CD4-positive, alpha-beta T cell (primary cell): ENCODE data around the gene LDHB. TPM values are rescaled to one million over a fixed set of nuclear protein-coding genes. Genes with fewer than 3 reads are reported as not detected.

Experiments
- ATAC-seq: fragments of 200-7000 bp; cut with Tn5 transposase; one replicate; pipeline ENCODE4 v1.10.0; 2022; ENCODE audit warnings: mild to moderate bottlenecking; ENCODE audit not compliant: poor library complexity
- CTCF ChIA-PET: fragments of 350-600 bp; sonication (Branson Sonifier 250); formaldehyde crosslinking; loops from one replicate; lab custom pipeline; 2021; ENCODE audit warnings: antibody characterized with exemption, inconsistent platforms; lab: Charles Lee
- POLR2A ChIA-PET: fragments of 350-600 bp; sonication (Branson Sonifier 250); formaldehyde crosslinking; loops from one replicate; lab custom pipeline; 2021; ENCODE audit warnings: antibody characterized with exemption, inconsistent platforms; lab: Charles Lee
- DNase-seq, 14 experiments: peaks; one replicate each; pipeline ENCODE4 v3.0.0-alpha.2; 2013 to 2020; ENCODE audit warnings: mixed read lengths in 2 of 14
- H3K27ac ChIP-seq, 2 donors: one replicate each; pipeline versions ENCODE4 v1.5.1 to v1.7.0; 2013; ENCODE audit warnings: low read length in 2 of 2, low read depth in 1 of 2, mild to moderate bottlenecking in 1 of 2
- H3K27me3 ChIP-seq, 2 experiments: 1 replicate in 1 of 2; 2 replicates in 1 of 2; pipeline versions ENCODE4 v1.6.1 to v1.7.0; 2013; ENCODE audit warnings: low read length in 2 of 2, control low read depth in 1 of 2, mild to moderate bottlenecking in 1 of 2, moderate library complexity in 1 of 2; ENCODE audit not compliant: insufficient read depth in 2 of 2, control insufficient read depth in 1 of 2
- H3K36me3 ChIP-seq: one replicate; pipeline ENCODE4 v1.6.1; 2013; ENCODE audit warnings: low read length, control low read depth; ENCODE audit not compliant: insufficient read depth
- H3K4me1 ChIP-seq: one replicate; pipeline ENCODE4 v1.6.1; 2013; ENCODE audit warnings: low read length, control low read depth; ENCODE audit not compliant: insufficient read depth
- H3K4me3 ChIP-seq: one replicate; pipeline ENCODE4 v1.5.1; 2013; ENCODE audit warnings: mild to moderate bottlenecking, low read length, moderate library complexity
- H3K9me3 ChIP-seq, 2 experiments: 1 replicate in 1 of 2; 2 replicates in 1 of 2; pipeline versions ENCODE4 v1.6.1 to v1.7.0; 2013; ENCODE audit warnings: low read length in 2 of 2, mild to moderate bottlenecking in 2 of 2, control low read depth in 1 of 2, moderate library complexity in 1 of 2; ENCODE audit not compliant: control insufficient read depth in 1 of 2, insufficient read depth in 1 of 2
- H3K27ac Mint-ChIP-seq: one replicate; pipeline ENCODE4 v1.8.0; 2020; ENCODE audit warnings: mixed read lengths
- H3K27me3 Mint-ChIP-seq: one replicate; pipeline ENCODE4 v1.8.0; 2021; ENCODE audit warnings: mixed read lengths
- H3K36me3 Mint-ChIP-seq: one replicate; pipeline ENCODE4 v1.8.0; 2021; ENCODE audit warnings: low read depth, mixed read lengths
- H3K4me1 Mint-ChIP-seq: one replicate; pipeline ENCODE4 v1.8.0; 2021; ENCODE audit warnings: low read depth, mixed read lengths
- H3K4me3 Mint-ChIP-seq: one replicate; pipeline ENCODE4 v1.8.0; 2020; ENCODE audit warnings: mild to moderate bottlenecking, mixed read lengths
- H3K9me3 Mint-ChIP-seq: one replicate; pipeline ENCODE4 v1.8.0; 2020; ENCODE audit warnings: mixed read lengths
- intact Hi-C, 2 experiments: fragments of 100-400 bp; cut with DNase I in 1 of 2; cut with micrococcal nuclease in 1 of 2; formaldehyde crosslinking; loops; one replicate each; pipeline versions ENCODE4 v1.15.1 to v1.9.0; 2023 to 2025; cut with DNase I, micrococcal nuclease
- total RNA-seq, 174 experiments: library from RNA in 2 of 174; stranded (reverse) in 2 of 174; gene quantifications; one replicate each; pipeline ENCODE4 v1.2.3 and lab custom pipeline; 2021 to 2026
- TF ChIP-seq, protein P1 (sequence below): fragments of 200-600 bp; IDR thresholded peaks from one replicate; pipeline ENCODE4 v1.8.0; 2022; ENCODE audit warnings: antibody characterized with exemption, mild to moderate bottlenecking

Gene LDHB
- total RNA-seq, 2 experiments from 2014 or later, result 559 to 605 TPM

GRCh38 chr12:21638054-21638891 lies 19.4 kb downstream of the LDHB start:
- intact Hi-C loops, result no loop called here
- no peaks in the 10 kb centered on the region for H3K27me3 Mint-ChIP-seq
- no peak overlapping the region for H3K4me3 ChIP-seq
- peaks cover 91% of the 10 kb centered on the region for H3K36me3 ChIP-seq
- TF ChIP-seq, protein P1, sequence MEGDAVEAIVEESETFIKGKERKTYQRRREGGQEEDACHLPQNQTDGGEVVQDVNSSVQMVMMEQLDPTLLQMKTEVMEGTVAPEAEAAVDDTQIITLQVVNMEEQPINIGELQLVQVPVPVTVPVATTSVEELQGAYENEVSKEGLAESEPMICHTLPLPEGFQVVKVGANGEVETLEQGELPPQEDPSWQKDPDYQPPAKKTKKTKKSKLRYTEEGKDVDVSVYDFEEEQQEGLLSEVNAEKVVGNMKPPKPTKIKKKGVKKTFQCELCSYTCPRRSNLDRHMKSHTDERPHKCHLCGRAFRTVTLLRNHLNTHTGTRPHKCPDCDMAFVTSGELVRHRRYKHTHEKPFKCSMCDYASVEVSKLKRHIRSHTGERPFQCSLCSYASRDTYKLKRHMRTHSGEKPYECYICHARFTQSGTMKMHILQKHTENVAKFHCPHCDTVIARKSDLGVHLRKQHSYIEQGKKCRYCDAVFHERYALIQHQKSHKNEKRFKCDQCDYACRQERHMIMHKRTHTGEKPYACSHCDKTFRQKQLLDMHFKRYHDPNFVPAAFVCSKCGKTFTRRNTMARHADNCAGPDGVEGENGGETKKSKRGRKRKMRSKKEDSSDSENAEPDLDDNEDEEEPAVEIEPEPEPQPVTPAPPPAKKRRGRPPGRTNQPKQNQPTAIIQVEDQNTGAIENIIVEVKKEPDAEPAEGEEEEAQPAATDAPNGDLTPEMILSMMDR, result no peak
- ATAC-seq, result no peak
- peak overlapping the region; percentile 83 for H3K27ac Mint-ChIP-seq
- CTCF ChIA-PET, result no interaction called here
- H3K4me3 Mint-ChIP-seq, result no peak overlapping the region
- H3K4me1 ChIP-seq, result peaks cover 8% of the 10 kb centered on the region
- H3K27ac ChIP-seq, result no peak overlapping the region
- POLR2A ChIA-PET, result interaction anchor here (1.4 to 2.8 kb wide), 3 partner anchors 19 to 42 kb away, joined by 3 to 19 read pairs (median 3); partner anchors contain the start of gene LDHB
- no peak for DNase-seq
- no peaks in the 10 kb centered on the region for H3K27me3 ChIP-seq
- H3K4me1 Mint-ChIP-seq, result peaks cover 69% of the 10 kb centered on the region
- H3K9me3 ChIP-seq, result no peaks in the 10 kb centered on the region
- H3K9me3 Mint-ChIP-seq, result no peaks in the 10 kb centered on the region
- peaks cover 97% of the 10 kb centered on the region for H3K36me3 Mint-ChIP-seq

DNA sequence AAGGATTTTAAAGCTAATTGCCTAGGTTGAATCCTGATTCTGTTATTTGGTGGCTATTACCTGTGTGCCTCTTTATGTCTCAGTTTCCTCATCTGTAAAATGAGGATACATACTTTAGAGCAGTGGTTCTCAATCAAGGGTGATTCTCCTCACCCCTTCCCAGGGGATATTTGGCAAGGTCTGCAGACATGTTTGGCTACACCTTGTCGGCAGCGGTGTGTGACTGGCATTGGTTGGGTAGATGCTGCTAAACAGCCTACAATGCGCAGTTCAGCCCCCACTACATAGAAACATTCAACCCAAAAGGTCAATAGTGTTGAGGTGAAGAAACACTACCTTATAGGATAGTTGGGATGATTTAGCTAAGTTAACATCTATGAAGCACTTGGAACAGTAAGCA lies 23.4 kb downstream of the LDHB start:
- POLR2A ChIA-PET, result interaction anchor here (0.7 to 1.7 kb wide), 3 partner anchors 8 to 23 kb away, joined by 3 to 6 read pairs (median 5); partner anchors contain the start of gene LDHB

GRCh38 chr12:21631367-21631766 lies 26.3 kb downstream of the LDHB start:
- ChIA-PET CTCF (interaction anchor here (0.9 kb wide), 1 partner anchor 24 kb away, joined by 3 read pairs; no protein-coding TSS in a partner anchor), POLR2A (interaction anchor here (0.8 to 1.2 kb wide), 3 partner anchors 18 to 46 kb away, joined by 3 to 5 read pairs (median 5); partner anchors contain the start of gene LDHB)
- Mint-ChIP-seq H3K36me3 (peaks cover 85% of the 10 kb centered on the region), H3K4me1 (peaks cover 15% of the 10 kb centered on the region), H3K27ac (peak overlapping the region; percentile 51), H3K27me3 (no peaks in the 10 kb centered on the region), H3K4me3 (no peak overlapping the region), H3K9me3 (peaks cover 2% of the 10 kb centered on the region)
- no peaks in the 10 kb centered on the region for H3K27me3 ChIP-seq
- DNase-seq (no peak), ATAC-seq (no peak)
- no peaks in the 10 kb centered on the region for H3K4me1 ChIP-seq
- TF ChIP-seq, protein P1, result no peak
- H3K4me3 ChIP-seq, result no peak overlapping the region
- H3K36me3 ChIP-seq, result peaks cover 35% of the 10 kb centered on the region
- H3K9me3 ChIP-seq, result peaks cover 0 to 6% of the 10 kb centered on the region in 2 experiments
- intact Hi-C loops, result no loop called here
- H3K27ac ChIP-seq, result peak overlapping the region in 1 of 2 donors; percentile 11

More for the DNA sequence above, 23.4 kb downstream of the LDHB start:
- Mint-ChIP-seq H3K27ac (peak overlapping the region; percentile 64), H3K27me3 (no peaks in the 10 kb centered on the region), H3K4me3 (no peak overlapping the region), H3K36me3 (peaks cover 94% of the 10 kb centered on the region), H3K4me1 (peaks cover 39% of the 10 kb centered on the region), H3K9me3 (peaks cover 2% of the 10 kb centered on the region)
- ATAC-seq (no peak), DNase-seq (no peak)
- H3K36me3 ChIP-seq, result peaks cover 64% of the 10 kb centered on the region
- H3K27me3 ChIP-seq, result no peaks in the 10 kb centered on the region
- no peaks in the 10 kb centered on the region for H3K9me3 ChIP-seq
- no peaks in the 10 kb centered on the region for H3K4me1 ChIP-seq
- no peak overlapping the region for H3K27ac ChIP-seq
- intact Hi-C loops, result loop anchor here in 1 of 2 experiments (2.0 kb wide), 1 partner anchor 17 kb away; no protein-coding TSS in a partner anchor
- H3K4me3 ChIP-seq, result no peak overlapping the region
- TF ChIP-seq, protein P1, result no peak
- CTCF ChIA-PET, result no interaction called here
